ENCODE results near the gene SLC12A8.

DNA sequence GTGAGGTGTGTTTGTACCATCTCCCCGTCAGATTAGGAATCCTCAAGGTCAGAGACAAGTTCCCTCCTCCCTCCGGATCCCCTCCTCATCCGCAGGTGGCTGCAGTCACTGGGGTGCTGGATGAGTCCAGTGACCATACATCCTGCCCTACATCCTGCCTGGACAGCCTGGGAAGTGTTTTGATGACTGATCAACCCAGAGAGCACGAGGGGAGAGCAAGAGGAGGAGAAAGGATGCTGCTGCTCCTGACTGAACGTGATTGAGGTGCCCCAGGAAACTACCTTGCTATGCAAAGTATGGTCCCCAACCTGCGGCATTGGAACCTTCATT is 65.1 kb downstream of the SLC12A8 start:
- TF ChIP-seq, protein P1, sequence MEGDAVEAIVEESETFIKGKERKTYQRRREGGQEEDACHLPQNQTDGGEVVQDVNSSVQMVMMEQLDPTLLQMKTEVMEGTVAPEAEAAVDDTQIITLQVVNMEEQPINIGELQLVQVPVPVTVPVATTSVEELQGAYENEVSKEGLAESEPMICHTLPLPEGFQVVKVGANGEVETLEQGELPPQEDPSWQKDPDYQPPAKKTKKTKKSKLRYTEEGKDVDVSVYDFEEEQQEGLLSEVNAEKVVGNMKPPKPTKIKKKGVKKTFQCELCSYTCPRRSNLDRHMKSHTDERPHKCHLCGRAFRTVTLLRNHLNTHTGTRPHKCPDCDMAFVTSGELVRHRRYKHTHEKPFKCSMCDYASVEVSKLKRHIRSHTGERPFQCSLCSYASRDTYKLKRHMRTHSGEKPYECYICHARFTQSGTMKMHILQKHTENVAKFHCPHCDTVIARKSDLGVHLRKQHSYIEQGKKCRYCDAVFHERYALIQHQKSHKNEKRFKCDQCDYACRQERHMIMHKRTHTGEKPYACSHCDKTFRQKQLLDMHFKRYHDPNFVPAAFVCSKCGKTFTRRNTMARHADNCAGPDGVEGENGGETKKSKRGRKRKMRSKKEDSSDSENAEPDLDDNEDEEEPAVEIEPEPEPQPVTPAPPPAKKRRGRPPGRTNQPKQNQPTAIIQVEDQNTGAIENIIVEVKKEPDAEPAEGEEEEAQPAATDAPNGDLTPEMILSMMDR (IDR thresholded peaks at IDR 0.05): no peak
- TF ChIP-seq POLR2AphosphoS5 (IDR thresholded peaks at IDR 0.05) (no peak), POLR2A (IDR thresholded peaks at IDR 0.05) (no peak)
